ENCODE measurements around the gene IAH1. TPM values are rescaled to one million over a fixed set of nuclear protein-coding genes. Genes with fewer than 3 reads are reported as not detected.

IAH1 gene
- total RNA-seq, 1 donor from 2014 or later: 64.7 TPM

DNA sequence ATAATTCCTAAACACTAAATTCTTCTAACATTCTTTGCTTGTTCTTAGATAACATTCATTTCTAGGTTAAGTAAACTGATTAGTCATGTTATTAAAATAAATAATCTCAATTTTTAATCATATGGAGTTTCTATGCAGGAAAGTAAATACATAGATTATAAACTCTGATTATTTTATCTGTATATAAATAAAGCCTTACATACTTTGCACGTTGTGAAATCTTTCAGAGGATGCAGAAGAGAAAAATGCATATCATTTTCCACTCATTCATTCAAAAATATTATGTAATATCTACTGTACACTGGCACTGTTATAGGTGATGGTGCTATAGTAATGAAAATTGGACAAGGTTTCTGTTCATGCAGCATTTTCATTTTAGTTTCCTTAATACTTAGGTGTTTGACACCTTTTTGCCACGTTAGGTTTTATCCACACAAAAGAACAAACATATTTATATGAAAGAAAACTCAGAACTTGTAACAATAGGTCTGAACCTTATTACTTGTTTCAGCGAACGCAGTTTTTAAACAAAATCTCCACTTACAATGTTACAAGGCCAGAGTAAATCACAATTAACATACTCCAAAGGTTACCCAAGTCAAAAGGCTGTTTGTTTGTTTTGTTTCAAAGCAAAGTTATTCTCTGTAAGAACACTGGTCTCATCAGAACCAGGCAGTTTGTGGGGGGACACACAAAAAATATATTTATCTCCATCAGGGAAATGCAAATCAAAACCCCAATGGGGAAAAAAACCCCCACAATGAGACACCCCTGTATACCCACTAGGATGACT is 53.8 kb downstream of the IAH1 start:
- intact Hi-C loops (cut with micrococcal nuclease): no loop called here

DNA sequence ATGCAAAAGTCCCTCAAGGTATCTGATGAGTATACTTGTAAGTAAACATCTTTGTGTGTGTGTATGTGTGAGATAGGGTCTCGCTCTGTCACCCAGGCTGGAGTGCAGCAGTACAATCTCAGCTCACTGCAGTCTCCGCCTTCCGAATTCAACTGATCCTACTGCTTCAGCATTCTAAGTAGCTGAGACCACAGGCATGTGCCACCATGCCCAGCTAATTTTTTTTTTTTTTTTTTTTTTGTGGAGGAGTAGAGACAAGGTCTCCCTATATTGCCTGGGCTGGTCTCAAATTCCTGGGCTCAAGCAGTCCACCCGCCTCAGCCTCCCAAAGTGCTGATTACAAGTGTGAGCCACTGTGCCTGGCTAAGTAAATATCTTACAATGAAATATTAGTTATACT is 58.1 kb downstream of the IAH1 start:
- intact Hi-C loops (cut with micrococcal nuclease): no loop called here

DNA sequence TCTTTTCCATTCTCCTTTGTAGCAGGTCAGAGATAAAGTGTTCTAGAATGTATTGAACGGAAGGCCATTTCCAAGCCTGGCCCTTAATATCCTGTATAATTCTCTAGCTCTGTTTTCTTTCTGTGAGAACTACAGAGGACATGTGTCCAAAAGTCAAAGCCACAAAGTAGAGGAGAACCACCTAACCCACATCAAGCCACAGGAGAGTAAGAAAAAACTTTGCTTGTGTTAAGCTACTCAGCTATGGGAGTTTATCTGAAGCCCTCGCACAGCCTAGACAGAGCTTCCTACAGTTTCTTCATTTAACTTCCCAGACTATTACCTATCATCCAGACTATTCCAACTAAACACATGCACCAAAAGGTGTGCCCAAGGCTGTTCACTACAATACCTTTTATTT is 59.3 kb downstream of the IAH1 start:
- intact Hi-C loops (cut with micrococcal nuclease): no loop called here

DNA sequence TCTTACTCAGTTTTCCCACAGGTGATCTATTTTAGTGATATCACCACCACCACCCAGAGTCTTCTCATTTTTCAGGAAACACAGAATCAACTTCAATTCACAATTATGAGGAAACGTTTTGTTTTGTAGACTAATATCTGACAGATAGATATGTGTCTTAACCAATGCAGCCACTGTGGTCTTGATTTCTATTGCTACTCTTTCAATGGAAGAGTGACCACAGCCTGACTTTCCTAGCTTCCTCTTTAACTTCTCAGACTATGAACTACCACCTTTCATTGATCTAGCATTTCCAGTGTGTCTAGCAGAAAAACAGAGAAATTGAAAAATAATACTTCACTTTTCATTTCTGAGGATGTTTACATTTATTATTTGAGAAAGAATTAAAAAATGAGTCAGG is 60.8 kb downstream of the IAH1 start:
- intact Hi-C loops (cut with micrococcal nuclease): no loop called here

DNA sequence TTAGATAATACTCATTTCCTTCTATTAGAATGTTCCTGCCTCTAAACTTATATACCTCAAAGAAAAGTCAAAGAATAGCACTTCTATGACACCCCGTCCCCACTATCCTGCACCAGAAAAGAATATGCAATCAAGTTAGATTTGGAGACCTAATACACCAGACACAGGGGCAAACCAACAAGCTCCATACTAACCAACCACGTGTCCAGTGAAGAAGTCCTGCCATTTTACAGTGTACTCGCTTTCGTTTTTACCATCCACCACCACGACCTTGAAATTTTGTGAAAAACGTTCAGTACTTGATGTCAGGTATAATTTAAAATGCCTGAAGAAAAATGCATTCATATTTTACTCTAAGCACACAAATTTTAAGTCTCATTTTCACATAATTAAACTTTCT is 62.2 kb downstream of the IAH1 start:
- intact Hi-C loops (cut with micrococcal nuclease): no loop called here

DNA sequence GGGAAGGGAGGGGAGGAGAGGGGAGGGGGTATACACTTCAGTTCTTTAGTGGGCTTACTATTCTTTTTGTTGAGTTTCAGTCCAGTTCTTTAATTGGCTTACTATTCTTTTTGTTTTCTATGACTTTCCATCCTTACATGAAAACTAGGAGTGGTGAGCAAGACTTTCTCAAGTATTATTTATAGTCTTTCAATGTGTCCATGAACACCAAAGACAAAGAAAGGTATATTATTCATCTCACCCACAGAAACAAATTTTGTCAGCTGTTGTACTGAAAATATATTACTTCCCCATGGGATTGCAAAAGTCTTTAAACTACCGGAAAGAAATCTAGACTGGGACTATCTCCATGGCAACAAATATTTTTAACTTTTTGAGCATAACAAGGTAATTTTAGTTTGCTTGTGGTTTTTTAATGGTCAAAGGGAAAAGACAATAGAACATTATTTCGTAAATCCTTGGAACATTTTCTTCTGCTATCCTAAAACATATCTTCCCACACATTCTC is 63.7 kb downstream of the IAH1 start:
- intact Hi-C loops (cut with micrococcal nuclease): no loop called here

Other genes with a start within 250 kb of the IAH1 start
- 129 and 134 TPM in 2 replicates for gene ITGB1BP1, start 51.0 kb upstream of the IAH1 start, total RNA-seq
- gene CPSF3, start 50.9 kb upstream of the IAH1 start, total RNA-seq: 54.7 and 56.2 TPM in 2 replicates
- 23.2 and 26.4 TPM in 2 replicates for gene ADAM17, start 81.3 kb downstream of the IAH1 start, total RNA-seq
- 277 and 286 TPM in 2 replicates for gene YWHAQ, start 156.4 kb downstream of the IAH1 start, total RNA-seq

Measured in T-helper 2 cell treated with Interferon-gamma antibody and Interleukin-4, amounts not matched to agents 100 ng/mL and 5 ng/mL, for 36 hours (primary cell).